HG03457 (cell line): ENCODE results near the gene NRXN3.

Experiments used
- ATAC-seq: cut with Tn5 transposase; IDR thresholded peaks from one replicate; pipeline ENCODE4 v1.9.1; 2021; ENCODE audit warnings: moderate number of reproducible peaks; ENCODE audit not compliant: unreplicated experiment

The NRXN3 gene

GRCh38 chr14:79878785-79879184 lies 1708.6 kb downstream of the NRXN3 start:
- ATAC-seq = no peak

DNA sequence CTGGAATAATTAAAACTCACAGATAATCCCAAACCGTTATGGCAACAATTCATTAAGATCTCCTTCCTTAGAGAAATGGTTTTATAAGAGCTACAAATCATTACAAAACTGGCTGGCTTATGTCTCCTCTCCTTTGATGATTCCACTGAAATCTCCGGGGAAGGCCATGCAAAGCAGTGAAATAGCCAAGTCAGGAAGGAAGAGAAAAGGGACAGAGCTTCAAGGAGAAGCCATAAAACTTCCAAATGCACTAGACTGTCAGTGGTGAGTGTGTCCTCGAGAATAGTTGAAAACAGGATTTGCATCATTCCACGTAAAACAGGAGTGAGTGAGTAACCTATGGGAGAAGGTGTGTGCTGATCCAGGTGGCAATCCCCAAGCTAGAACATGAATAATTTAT lies 1711.1 kb downstream of the NRXN3 start:
- no peak for ATAC-seq

GRCh38 chr14:79890527-79890926 lies 1720.4 kb downstream of the NRXN3 start:
- ATAC-seq = no peak

DNA sequence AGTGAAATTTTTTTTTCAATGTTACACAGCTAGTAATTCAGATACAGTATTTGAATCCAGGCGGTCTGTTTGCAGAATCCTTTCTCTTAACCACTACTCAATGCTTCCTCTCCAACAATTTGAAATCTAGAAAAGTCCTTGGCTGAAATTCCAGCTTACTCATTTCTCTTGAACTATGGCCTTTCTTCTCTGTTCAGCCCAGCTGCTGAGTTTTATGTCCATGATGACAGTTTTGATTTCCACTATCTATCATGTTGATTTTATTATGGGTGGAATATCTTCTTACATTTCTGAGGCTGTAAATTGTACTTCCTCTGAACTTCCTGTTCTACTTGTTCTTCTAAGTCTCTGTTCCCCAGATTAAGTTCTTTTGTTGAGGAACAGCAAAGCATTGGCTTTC lies 1725.8 kb downstream of the NRXN3 start:
- no peak for ATAC-seq

DNA sequence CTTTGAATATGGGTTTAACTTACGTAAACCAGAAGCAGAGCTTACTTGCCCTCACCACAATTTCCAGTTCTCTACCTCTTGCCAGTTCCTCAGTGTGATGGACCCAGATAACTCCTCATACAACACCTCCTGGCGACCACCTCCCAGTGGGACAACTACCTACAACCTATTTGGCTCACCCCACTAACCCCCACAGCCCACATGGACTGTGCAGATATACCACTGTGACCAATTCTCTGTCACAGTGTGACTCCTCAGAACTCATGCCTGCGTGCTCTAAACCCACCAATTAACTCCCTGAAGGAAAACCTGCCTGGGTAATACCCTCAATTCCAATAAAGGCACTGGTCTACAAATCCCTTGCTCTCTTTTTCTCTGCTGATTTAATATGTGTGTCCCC lies 1729.4 kb downstream of the NRXN3 start:
- no peak for ATAC-seq

GRCh38 chr14:79904497-79904896 lies 1734.3 kb downstream of the NRXN3 start:
- ATAC-seq = no peak

DNA sequence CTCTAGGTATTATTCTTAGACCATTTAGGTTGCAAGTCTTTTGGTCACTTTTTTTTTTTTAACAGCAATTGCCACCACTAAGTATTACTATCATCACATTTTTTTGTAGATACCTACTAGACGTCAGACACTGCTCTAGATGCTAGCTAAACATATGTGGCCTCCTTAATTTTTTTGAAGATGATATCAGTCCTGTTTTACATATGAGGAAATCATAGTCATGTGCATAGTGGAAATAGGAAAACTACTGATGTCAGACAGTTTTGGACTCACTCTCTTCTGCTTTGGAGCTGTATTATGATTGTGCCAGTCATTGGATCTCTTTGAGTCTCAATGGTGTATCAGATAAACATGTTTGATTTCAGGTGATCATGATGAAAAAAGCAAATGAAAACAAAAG lies 1736.8 kb downstream of the NRXN3 start:
- no peak for ATAC-seq

DNA sequence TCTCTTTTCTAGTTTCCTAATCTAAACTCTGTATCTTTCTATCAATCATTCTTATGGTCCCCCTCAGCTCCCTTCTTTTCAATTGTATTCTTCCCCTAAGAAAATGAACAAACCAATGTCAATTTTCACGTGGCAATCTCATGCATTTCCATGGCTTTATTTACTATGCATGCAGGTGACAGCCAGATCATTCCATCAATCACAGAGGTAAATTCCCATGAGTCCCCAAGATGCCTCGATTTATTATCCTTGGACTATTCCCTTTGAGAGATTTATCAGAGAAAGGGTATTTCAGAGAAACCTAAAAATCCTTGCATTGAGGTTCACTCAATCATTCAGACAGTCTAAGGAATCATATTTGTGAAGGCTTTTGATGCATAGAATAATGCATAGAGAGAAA lies 1739.9 kb downstream of the NRXN3 start:
- no peak for ATAC-seq

- ATAC-seq = no peak
These were observed 1741.6 kb downstream of the NRXN3 start for GRCh38 chr14:79911744-79912143.

GRCh38 chr14:79914595-79914994 lies 1744.4 kb downstream of the NRXN3 start:
- no peak for ATAC-seq

GRCh38 chr14:79915406-79915805 lies 1745.2 kb downstream of the NRXN3 start:
- ATAC-seq = no peak

GRCh38 chr14:79916281-79916680 lies 1746.1 kb downstream of the NRXN3 start:
- no peak for ATAC-seq

- no peak for ATAC-seq
These were observed 1746.7 kb downstream of the NRXN3 start for GRCh38 chr14:79916892-79917291.
